Activated CD4-positive, alpha-beta T cell treated with anti-CD3 and anti-CD28 coated beads, Interleukin-2, amount 50 U/mL, for 48 hours (primary cell): ENCODE results near the gene TTC33.

Source experiments
- DNase-seq, 2 experiments: peaks; one replicate each; pipeline ENCODE4 v3.0.0-alpha.2; 2020

The TTC33 gene

GRCh38 chr5:40503439-40503838 is 252.3 kb downstream of the TTC33 start:
- DNase-seq: peak; percentile 26 to 44

- DNase-seq: no peak
Measured at GRCh38 chr5:40502736-40503135, 253.0 kb downstream of the TTC33 start.

- no peak for DNase-seq
Measured at GRCh38 chr5:40501711-40502444, 253.9 kb downstream of the TTC33 start.

GRCh38 chr5:40499518-40500273 is 256.1 kb downstream of the TTC33 start:
- no peak for DNase-seq

GRCh38 chr5:40499007-40499406 is 256.8 kb downstream of the TTC33 start:
- DNase-seq: no peak

- DNase-seq: no peak
Measured at GRCh38 chr5:40497573-40497972, 258.2 kb downstream of the TTC33 start.

GRCh38 chr5:40495237-40495635 is 260.5 kb downstream of the TTC33 start:
- DNase-seq: no peak

- no peak for DNase-seq
Measured at GRCh38 chr5:40494631-40495236, 261.0 kb downstream of the TTC33 start.

- no peak for DNase-seq
Measured at GRCh38 chr5:40492056-40492455, 263.7 kb downstream of the TTC33 start.

- DNase-seq: no peak
Measured at GRCh38 chr5:40491644-40492043, 264.1 kb downstream of the TTC33 start.

GRCh38 chr5:40490464-40491111 is 265.2 kb downstream of the TTC33 start:
- DNase-seq: no peak

GRCh38 chr5:40489421-40489820 is 266.3 kb downstream of the TTC33 start:
- no peak for DNase-seq

GRCh38 chr5:40486437-40487275 is 269.1 kb downstream of the TTC33 start:
- DNase-seq: peak; percentile 42 to 62

- DNase-seq: no peak
Measured at GRCh38 chr5:40485021-40485998, 270.5 kb downstream of the TTC33 start.

GRCh38 chr5:40484495-40484894 is 271.3 kb downstream of the TTC33 start:
- DNase-seq: no peak

- DNase-seq: no peak
Measured at GRCh38 chr5:40483316-40483715, 272.4 kb downstream of the TTC33 start.

- DNase-seq: no peak
Measured at GRCh38 chr5:40481241-40481640, 274.5 kb downstream of the TTC33 start.

GRCh38 chr5:40480392-40480791 is 275.4 kb downstream of the TTC33 start:
- DNase-seq: peak; percentile 41 to 66

- peak; percentile 28 to 44 for DNase-seq
Measured at GRCh38 chr5:40479939-40480338, 275.8 kb downstream of the TTC33 start.

GRCh38 chr5:40478766-40479165 is 277.0 kb downstream of the TTC33 start:
- DNase-seq: no peak

GRCh38 chr5:40477856-40478546 is 277.8 kb downstream of the TTC33 start:
- no peak for DNase-seq
